Cardiac atrium fibroblast (primary cell): ENCODE results near the gene NAP1L3. TPM values are rescaled to one million over a fixed set of nuclear protein-coding genes. Genes with fewer than 3 reads are reported as not detected.

Source experiments
- total RNA-seq: library from RNA; depleted of rRNA; stranded (reverse); fragments of >200 nt; gene quantifications from 2 replicates; pipeline ENCODE4 v1.2.3, GENCODE V29; 2015

The NAP1L3 gene, protein sequence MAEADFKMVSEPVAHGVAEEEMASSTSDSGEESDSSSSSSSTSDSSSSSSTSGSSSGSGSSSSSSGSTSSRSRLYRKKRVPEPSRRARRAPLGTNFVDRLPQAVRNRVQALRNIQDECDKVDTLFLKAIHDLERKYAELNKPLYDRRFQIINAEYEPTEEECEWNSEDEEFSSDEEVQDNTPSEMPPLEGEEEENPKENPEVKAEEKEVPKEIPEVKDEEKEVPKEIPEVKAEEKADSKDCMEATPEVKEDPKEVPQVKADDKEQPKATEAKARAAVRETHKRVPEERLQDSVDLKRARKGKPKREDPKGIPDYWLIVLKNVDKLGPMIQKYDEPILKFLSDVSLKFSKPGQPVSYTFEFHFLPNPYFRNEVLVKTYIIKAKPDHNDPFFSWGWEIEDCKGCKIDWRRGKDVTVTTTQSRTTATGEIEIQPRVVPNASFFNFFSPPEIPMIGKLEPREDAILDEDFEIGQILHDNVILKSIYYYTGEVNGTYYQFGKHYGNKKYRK
- total RNA-seq: 1.8 TPM in 2 replicates

DNA sequence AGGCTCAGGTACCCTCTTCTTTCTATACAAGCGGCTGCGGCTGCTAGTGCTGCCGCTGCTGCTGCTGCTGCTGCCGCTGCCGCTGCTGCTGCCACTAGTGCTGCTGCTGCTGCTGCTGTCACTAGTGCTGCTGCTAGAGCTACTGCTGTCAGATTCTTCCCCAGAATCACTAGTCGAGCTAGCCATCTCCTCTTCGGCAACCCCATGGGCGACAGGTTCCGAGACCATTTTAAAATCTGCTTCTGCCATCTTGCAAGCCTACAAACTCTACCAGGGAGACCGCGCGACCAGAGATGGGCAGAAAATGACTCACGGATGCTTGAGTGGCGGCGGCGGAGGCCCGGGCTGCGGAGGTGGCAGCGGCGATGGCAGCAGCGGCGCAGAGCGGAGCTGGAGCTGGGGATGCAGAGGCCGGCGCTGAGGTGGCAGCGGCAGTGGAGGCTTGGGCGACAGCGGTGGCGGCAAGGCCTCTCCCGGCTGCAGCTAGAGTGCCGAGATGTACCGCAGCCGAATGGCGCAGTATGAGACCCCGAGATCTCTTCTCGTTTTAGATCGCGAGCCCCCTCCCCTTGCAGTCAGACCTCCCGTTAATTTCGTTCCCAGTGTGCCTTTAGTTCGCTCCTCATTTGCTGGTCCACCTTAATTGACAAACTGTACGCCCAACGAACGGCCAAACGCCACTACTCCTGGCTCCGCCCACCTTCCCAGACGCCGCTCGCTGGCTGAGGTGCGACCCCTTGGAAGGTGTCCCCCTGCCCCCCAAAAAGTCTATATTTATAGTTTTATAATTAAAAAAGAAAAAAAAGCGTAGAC, at the start of gene NAP1L3:
TSS of gene NAP1L3 (minus strand) at position 523 of the 813 bp plus-strand sequence. CDS start at position 249, 274 bp downstream.

DNA sequence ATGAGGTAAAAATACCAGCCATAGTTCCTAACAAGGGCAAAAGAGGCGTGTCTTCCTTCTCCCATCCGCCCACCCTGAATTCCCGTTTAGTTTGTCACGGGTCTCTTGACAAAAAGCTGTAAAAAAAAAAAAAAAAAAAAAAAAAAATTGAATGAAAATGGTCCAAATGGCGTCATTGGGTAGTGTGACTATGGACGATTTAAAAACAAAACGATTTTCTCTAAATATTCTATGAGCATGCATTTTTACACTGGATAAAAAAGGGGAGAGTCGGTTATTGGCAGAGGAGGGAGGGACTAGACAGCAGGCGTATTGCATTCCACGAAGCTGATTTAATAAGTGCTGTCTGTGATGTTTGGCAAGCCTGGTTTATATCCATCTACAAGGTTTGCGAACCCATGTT, 492 bp upstream of the NAP1L3 start, which contains the start of gene FAM133A:
TSS of gene FAM133A (plus strand) at position 338 of the 403 bp plus-strand sequence. CDS start 35,214 bp downstream, outside the sequence.

Other genes starting within 250 kb of the NAP1L3 start
- not detected in 2 replicates for gene FAM133A, start 628 bp upstream of the NAP1L3 start, total RNA-seq